DMS114 treated with DMSO at 0.1 percent for 48 hours (cell line): ENCODE data around the gene CFB.
"Not testable (repeated sequence)": the region's sequence is repeated elsewhere in the genome, so short reads cannot be mapped to it uniquely, and the experiment has no call there.

ENCODE experiments used
- DNase-seq: peaks from one replicate; lab custom pipeline; 2025; ENCODE audit not compliant: unreplicated experiment; lab: John Stamatoyannopoulos, UW

CFB gene

GRCh38 chr6:31970604-31971271, 24.8 kb downstream of the CFB start:
- DNase-seq = no peak

DNA sequence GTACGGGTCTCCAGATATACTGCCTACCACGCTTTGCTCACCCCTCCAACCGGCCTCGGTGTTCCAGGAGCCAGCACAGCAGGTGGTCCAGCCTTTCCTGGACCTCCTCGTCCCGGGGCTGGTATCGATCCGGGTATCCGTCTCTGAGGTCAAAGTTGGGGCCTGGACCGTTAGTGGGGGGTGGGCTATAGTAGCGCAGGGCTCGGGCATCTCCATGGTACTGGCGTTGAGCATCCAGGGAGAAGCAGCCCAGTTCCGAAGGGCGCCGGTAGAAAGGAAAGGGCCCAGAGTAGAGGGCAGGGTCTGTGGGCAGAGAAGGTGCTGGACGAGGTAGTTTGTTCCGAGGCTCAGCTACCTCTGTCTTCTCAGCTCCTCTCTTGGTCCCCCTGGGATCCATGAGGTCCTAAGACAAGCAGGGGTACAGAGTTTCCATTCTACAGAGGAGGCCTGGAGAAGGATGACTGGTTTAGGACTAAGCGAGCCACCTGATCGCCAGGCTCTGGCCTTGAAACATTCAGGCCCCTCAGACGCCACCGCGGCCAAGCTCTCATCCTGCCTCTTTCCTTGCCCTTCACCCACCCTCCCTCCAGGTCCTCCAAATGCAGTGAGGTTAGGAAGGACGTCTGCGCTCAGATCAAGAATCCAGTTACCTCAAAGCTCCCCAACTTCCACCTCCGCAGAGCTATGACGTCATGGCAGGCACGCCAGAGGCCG, 25.5 kb downstream of the CFB start:
- DNase-seq = no peak

GRCh38 chr6:31971993-31972708, 26.3 kb downstream of the CFB start, which contains the start of gene DXO:
TSS of gene DXO (minus strand) at chr6:31972138. CDS start at chr6:31971675, 463 bp downstream.
- peak; percentile 96 for DNase-seq

DNA sequence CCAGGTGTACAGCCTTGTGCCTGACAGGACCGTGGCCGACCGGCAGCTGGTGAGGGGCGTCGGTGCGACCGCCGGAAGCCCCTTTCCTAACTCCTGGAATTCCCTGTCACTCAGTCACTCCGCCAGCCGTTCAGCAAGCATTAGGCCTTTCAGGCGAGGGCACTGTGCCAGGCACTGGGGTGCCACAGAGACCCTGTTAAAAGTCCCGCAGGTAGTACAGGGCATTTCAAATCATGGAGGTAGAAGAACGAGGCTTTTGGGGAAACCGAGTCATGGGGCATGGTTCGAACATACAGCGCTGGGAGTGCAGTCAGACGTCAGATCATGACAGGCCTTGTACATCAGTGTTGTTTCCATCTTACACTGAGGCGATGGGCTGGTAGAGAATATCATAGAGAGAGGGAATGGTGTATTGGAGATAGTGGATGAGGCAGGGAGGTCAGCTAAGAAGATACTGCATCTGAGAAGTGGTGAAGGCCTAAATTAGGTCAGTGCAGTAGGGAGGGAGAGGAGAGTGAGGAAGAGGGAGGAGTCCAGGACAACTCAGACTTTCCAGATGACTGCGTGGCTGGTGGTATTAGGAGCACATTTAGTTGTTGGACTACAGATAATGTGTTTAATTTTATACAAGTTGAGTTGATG, 26.9 kb downstream of the CFB start:
- no peak for DNase-seq

DNA sequence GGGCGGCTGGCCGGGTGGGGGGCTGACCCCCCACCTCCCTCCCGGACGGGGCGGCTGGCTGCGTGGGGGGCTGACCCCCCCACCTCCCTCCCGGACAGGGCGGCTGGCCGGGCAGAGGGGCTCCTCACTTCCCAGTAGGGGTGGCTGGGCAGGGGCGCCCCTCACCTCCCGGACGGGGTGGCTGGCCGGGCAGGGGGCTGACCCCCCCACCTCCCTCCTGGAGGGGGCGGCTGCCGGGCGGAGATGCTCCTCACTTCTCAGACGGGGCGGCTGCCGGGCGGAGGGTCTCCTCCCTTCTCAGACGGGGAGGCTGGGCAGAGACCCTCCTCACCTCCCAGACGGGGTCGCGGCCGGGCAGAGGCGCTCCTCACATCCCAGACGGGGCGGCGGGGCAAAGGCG, 30.2 kb downstream of the CFB start:
- not testable (repeated sequence) for DNase-seq

DNA sequence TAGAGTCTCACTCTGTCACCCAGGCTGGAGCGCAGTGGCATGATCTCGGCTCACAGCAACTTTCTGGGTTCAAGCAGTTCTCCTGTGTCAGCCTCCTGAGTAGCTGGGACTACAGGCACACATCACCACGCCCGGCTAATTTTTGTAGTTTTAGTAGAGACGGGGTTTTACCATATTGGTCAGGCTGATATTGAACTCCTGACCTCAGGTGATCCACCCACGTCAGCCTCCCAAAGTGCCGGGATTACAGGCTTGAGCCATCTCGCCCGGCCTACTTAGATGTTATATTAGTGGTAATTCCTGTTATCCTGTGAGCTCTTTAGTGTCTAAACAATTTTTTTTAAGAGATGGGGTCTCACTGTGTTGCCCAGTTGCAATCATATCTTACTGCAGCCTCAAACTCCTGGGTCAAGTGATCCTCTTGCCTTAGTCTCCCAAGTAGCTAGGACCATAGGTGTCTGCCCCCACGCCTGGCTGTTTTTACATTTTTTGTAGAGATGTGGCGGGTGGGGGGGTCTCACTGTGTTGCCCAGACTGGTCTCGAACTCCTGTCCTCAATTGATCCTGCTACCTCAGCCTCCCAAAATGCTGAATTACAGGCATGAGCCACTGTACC, 32.0 kb downstream of the CFB start:
- no peak for DNase-seq

DNA sequence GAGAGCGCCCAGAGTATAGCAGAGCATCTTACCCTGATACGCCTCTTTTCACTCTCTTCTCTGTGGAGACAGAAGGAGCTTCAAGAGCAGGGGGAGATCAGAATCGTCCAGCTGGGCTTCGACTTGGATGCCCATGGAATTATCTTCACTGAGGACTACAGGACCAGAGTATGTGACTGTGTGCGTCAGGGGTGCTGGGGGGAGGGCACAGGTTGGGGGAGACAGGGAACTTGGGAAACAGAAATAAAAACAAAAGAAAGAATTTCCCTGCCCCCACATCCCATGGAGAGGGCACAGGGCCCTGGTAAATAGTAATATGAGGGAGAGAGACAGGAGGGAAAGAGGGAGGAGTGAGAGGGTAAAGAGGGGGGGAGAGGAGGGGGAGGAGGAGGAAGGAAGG, 32.9 kb downstream of the CFB start:
- no peak for DNase-seq

- no peak for DNase-seq
These were observed 33.5 kb downstream of the CFB start for GRCh38 chr6:31979238-31979898.

- not testable (repeated sequence) for DNase-seq
These were observed 34.4 kb downstream of the CFB start for GRCh38 chr6:31980195-31980876.

GRCh38 chr6:31980998-31981397, 35.1 kb downstream of the CFB start:
- not testable (repeated sequence) for DNase-seq

GRCh38 chr6:31981744-31982143, 35.8 kb downstream of the CFB start, which contains the start of gene C4A:
TSS of gene C4A (plus strand) at chr6:31982057. CDS start at chr6:31982108, 51 bp downstream.
- DNase-seq = not testable (repeated sequence)

DNA sequence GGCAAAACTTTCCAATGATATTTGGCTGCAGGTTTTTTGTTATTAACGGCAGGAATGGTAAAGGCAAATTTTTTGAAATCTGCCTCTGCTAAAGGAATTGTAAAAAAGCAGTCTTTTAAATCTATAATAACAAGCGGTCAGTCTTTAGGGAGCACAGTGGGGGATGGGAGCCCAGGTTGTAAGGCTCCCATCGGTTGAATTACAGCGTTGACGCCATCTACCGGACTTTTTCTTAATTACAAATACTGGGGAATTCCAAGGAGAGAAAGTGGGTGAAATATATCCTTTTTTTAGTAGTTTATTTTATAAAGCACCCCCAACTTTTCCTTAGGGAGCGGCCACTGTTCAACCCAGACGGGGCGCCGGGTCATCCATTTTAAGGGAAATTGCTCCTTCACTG, 43.5 kb downstream of the CFB start:
- DNase-seq = not testable (repeated sequence)

DNA sequence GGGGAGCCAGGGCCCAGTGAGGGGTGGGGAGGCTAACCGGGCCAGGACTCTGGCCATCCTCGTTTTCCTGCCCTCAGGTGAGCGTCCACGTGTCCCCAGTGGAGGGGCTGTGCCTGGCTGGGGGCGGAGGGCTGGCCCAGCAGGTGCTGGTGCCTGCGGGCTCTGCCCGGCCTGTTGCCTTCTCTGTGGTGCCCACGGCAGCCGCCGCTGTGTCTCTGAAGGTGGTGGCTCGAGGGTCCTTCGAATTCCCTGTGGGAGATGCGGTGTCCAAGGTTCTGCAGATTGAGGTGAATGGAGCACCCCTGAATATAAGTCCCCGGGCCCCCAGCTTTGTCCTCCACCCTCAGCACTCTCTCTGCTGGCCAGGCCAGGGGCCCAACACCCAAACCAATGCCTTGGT, 48.5 kb downstream of the CFB start:
- DNase-seq = not testable (repeated sequence)

GRCh38 chr6:31996385-31996784, 50.5 kb downstream of the CFB start:
- DNase-seq = not testable (repeated sequence)
